NT2/D1 (cell line): ENCODE data around the gene SDF2.

Experiments used
- SUZ12 ChIP-seq: IDR thresholded peaks from 2 replicates; pipeline ENCODE4 v1.6.1; 2011; ENCODE audit not compliant: insufficient read length, insufficient read depth; ENCODE audit errors: extremely low read depth
- YY1 ChIP-seq: IDR thresholded peaks from 2 replicates; pipeline ENCODE4 v1.6.1; 2011; ENCODE audit not compliant: insufficient read length, insufficient read depth
- ZNF274 ChIP-seq: IDR thresholded peaks from 2 replicates; pipeline ENCODE4 v1.6.1; 2011; ENCODE audit warnings: mild to moderate bottlenecking, low read depth, low read length

DNA sequence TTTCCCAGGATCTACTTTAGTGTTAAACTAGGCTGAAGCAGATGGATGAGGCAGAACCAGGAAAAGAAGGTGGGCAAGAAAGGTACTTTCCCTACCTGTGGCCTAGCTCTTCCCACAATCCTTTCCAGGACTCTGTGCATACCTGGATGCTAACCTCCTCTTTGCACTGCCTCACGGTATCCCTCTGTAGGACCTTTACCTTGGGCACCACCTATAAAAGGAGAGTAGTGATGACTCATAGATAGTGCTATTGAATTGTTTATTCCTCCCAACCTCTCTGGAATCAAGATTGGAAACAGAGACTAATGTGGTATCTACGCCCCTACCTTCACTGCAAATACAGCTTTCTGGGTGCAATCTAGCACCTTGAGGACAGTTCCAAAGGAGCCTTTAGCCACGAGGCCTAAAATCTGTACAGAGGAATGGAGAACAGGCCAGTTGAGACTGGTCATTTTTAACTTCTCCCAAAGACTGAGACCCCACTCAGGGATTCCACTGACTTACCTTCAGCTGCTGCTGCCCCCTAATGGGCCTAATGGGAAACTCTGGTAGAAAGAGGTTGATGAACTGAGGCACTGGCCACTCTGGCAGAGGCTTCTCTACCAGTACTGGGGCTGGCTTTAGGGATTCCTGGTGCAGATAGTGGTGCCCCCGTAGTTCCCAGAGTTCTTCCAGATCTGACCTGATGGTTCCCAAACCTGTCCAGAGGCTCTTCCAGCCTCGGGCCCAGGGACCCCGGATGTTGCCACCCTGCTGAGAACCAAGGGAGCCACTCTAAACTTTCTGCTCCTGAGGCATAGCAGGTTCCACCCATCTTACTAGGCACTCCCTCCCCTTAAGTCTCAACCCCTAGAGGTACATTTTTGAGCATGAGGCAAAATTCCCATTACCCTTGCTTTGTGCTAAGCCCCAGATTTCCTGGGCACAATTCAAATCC lies 48.5 kb downstream of the SDF2 start:
- no peak for TF ChIP-seq ZNF274
- no peak for TF ChIP-seq YY1
- TF ChIP-seq SUZ12, result no peak
